GM12878 (cell line): ENCODE measurements around the gene LASP1. TPM values are rescaled to one million over a fixed set of nuclear protein-coding genes. Genes with fewer than 3 reads are reported as not detected.

Experiments
- CTCF ChIP-seq, 3 experiments: IDR thresholded peaks in 2 of 3; conservative IDR thresholded peaks in 1 of 3; 2 replicates each; pipeline ENCODE4 v1.5.1; 2011; ENCODE audit warnings: low read depth in 3 of 3, low read length in 3 of 3, mild to moderate bottlenecking in 3 of 3, control low read depth in 2 of 3, moderate library complexity in 2 of 3, inconsistent platforms in 1 of 3, mixed read lengths in 1 of 3; ENCODE audit not compliant: control insufficient read depth in 2 of 3, insufficient read depth in 1 of 3; ENCODE audit errors: extremely low read depth in 1 of 3
- E2F8 ChIP-seq: fragments of 450-650 bp; IDR thresholded peaks from 2 replicates; pipeline ENCODE4 v1.6.1; 2018; ENCODE audit warnings: mild to moderate bottlenecking, low read depth, moderate library complexity; ENCODE audit not compliant: partially characterized antibody
- PBX3 ChIP-seq: IDR thresholded peaks from 2 replicates; pipeline ENCODE4 v1.6.1; 2011; ENCODE audit warnings: mild to moderate bottlenecking, low read depth, low read length, moderate library complexity; ENCODE audit not compliant: insufficient replicate concordance
- ZBTB33 ChIP-seq: fragments of 450-650 bp; IDR thresholded peaks from 2 replicates; pipeline ENCODE4 v1.6.1; 2017; ENCODE audit warnings: mild to moderate bottlenecking
- polyA plus RNA-seq, 11 experiments: library from polyadenylated mRNA; depleted of rRNA in 4 of 11; unstranded in 6 of 11; stranded (reverse) in 5 of 11; fragments of >200 nt; fragmentation: Nextera tagmentation in 4 of 11; fragmentation: Illumina TruSeq in 1 of 11; extraction: Ambion mirVana in 4 of 11; extraction: Trizol in 1 of 11; gene quantifications; 1 replicate in 1 of 11; 2 replicates in 10 of 11; pipeline versions ENCODE4 v1.2.1 to v1.2.3, GENCODE V29; 2011 to 2016; ENCODE audit warnings: inconsistent platforms in 2 of 11, missing spikeins in 2 of 11, low read depth in 1 of 11
- total RNA-seq, 4 experiments: library from RNA; depleted of rRNA in 3 of 4; stranded (reverse); fragments of >200 nt in 3 of 4; fragmentation: Illumina TruSeq in 1 of 4; extraction: Trizol in 1 of 4; gene quantifications; 2 replicates each; pipeline versions ENCODE4 v1.2.1 to v1.2.3, GENCODE V29; 2013 to 2021

Gene LASP1
- total and polyA plus RNA-seq, 10 of the 15 experiments (the other 5 are each of a cell fraction or from before 2014, with no cell fraction given): 21.0 to 114 (median 59.3) TPM

GRCh38 chr17:38874505-38875400 is 4.9 kb downstream of the LASP1 start (continued):
- no peak for TF ChIP-seq PBX3
- TF ChIP-seq ZBTB33: no peak
- TF ChIP-seq E2F8: no peak
- no peak for TF ChIP-seq CTCF (IDR thresholded peaks at IDR 0.05 in 2 of 3, conservative IDR thresholded peaks at IDR 0.05 in 1 of 3; ENCODE audit: control insufficient read depth in 2 of 3, extremely low read depth in 1 of 3, insufficient read depth in 1 of 3, low read depth in 3 of 3, low read length in 3 of 3)
